IMR-90 (cell line): ENCODE results near the gene PAFAH2. TPM values are rescaled to one million over a fixed set of nuclear protein-coding genes. Genes with fewer than 3 reads are reported as not detected.

Source experiments
- ATAC-seq: fragments of 200-7000 bp; cut with Tn5 transposase; 2 replicates; pipeline ENCODE4 v1.9.1; 2020; ENCODE audit warnings: low read depth, mild to moderate bottlenecking, moderate library complexity
- BruUV-seq: library from RNA; stranded (reverse); fragments of 400-500 nt; replicated peaks from 2 replicates; lab custom pipeline; 2021; lab: Mats Ljungman, UMichigan
- CTCF ChIA-PET: fragments of 300-600 bp; formaldehyde crosslinking; extraction: SDS; loops from one replicate; lab custom pipeline; 2021; ENCODE audit warnings: antibody characterized with exemption; lab: Yijun Ruan, JAX
- POLR2A ChIA-PET: fragments of 300-600 bp; sonication (Branson Sonifier 250); formaldehyde crosslinking; loops from one replicate; lab custom pipeline; 2022; ENCODE audit warnings: antibody characterized with exemption; ENCODE audit not compliant: unreplicated experiment; lab: Charles Lee
- DNase-seq: peaks from one replicate; pipeline ENCODE4 v3.0.0; 2013
- H2AFZ ChIP-seq: replicated peaks from 2 replicates; pipeline ENCODE3; 2013; ENCODE audit warnings: low read length, mild to moderate bottlenecking; ENCODE audit not compliant: poor library complexity
- H2AK5ac ChIP-seq: 2 replicates; pipeline ENCODE4 v1.6.1; 2013; ENCODE audit warnings: low read depth, low read length, inconsistent platforms
- H2AK9ac ChIP-seq: replicated peaks from 2 replicates; pipeline ENCODE3; 2013; ENCODE audit warnings: mild to moderate bottlenecking, low read depth, low read length, moderate library complexity; ENCODE audit not compliant: poor library complexity
- H2BK120ac ChIP-seq: 2 replicates; pipeline ENCODE4 v1.6.1; 2013; ENCODE audit warnings: low read depth, low read length, inconsistent platforms
- H2BK15ac ChIP-seq: 3 replicates; pipeline ENCODE4 v1.6.1; 2013; ENCODE audit warnings: low read depth, low read length, inconsistent platforms
- H2BK20ac ChIP-seq: 2 replicates; pipeline ENCODE4 v1.6.1; 2013; ENCODE audit warnings: low read depth, mild to moderate bottlenecking, inconsistent platforms, low read length, moderate library complexity
- H2BK5ac ChIP-seq: 2 replicates; pipeline ENCODE4 v1.6.1; 2013; ENCODE audit warnings: mild to moderate bottlenecking, low read depth, low read length, inconsistent platforms; ENCODE audit not compliant: poor library complexity, severe bottlenecking
- H3K14ac ChIP-seq: replicated peaks from 2 replicates; pipeline ENCODE4 v1.6.1; 2013; ENCODE audit warnings: low read depth, low read length, inconsistent platforms
- H3K18ac ChIP-seq: 2 replicates; pipeline ENCODE4 v1.6.1; 2013; ENCODE audit warnings: low read depth, low read length, control low read depth
- H3K23ac ChIP-seq: 2 replicates; pipeline ENCODE4 v1.6.1; 2013; ENCODE audit warnings: low read depth, low read length, inconsistent platforms
- H3K27ac ChIP-seq: 2 replicates; pipeline ENCODE4 v1.5.1; 2013; ENCODE audit warnings: mild to moderate bottlenecking, control low read depth, low read length; ENCODE audit not compliant: insufficient read depth
- H3K27me3 ChIP-seq: 2 replicates; pipeline ENCODE4 v1.6.1; 2013; ENCODE audit warnings: low read length; ENCODE audit not compliant: control insufficient read depth, insufficient read depth
- H3K36me3 ChIP-seq: 2 replicates; pipeline ENCODE4 v1.6.1; 2013; ENCODE audit warnings: low read length, mixed read lengths; ENCODE audit not compliant: control insufficient read depth, insufficient read depth
- H3K4ac ChIP-seq: 2 replicates; pipeline ENCODE4 v1.6.1; 2013; ENCODE audit warnings: low read depth, low read length, inconsistent platforms
- H3K4me1 ChIP-seq: 2 replicates; pipeline ENCODE4 v1.6.1; 2013; ENCODE audit warnings: low read length, mixed read lengths; ENCODE audit not compliant: control insufficient read depth, insufficient read depth
- H3K4me2 ChIP-seq: 2 replicates; pipeline ENCODE4 v1.6.1; 2013; ENCODE audit warnings: low read depth, mild to moderate bottlenecking, control low read depth, low read length, moderate library complexity
- H3K4me3 ChIP-seq: 2 replicates; pipeline ENCODE4 v1.5.1; 2013; ENCODE audit warnings: low read depth, mild to moderate bottlenecking, control low read depth, low read length, moderate library complexity; ENCODE audit not compliant: insufficient read depth
- H3K56ac ChIP-seq: 2 replicates; pipeline ENCODE4 v1.6.1; 2013; ENCODE audit warnings: low read length, inconsistent platforms; ENCODE audit not compliant: insufficient read depth; ENCODE audit errors: extremely low read depth
- H3K79me1 ChIP-seq, 2 experiments: 2 replicates each; pipeline ENCODE4 v1.6.1; 2013; ENCODE audit warnings: low read length in 2 of 2, inconsistent platforms in 1 of 2, low read depth in 1 of 2
- H3K9ac ChIP-seq: 2 replicates; pipeline ENCODE4 v1.6.1; 2013; ENCODE audit warnings: low read depth, low read length, control low read depth
- H3K9me1 ChIP-seq: 2 replicates; pipeline ENCODE4 v1.6.1; 2013; ENCODE audit warnings: low read length, inconsistent platforms; ENCODE audit not compliant: insufficient read depth
- H3K9me3 ChIP-seq: 2 replicates; pipeline ENCODE4 v1.6.1; 2013; ENCODE audit warnings: low read length; ENCODE audit not compliant: control insufficient read depth, insufficient read depth
- H4K20me1 ChIP-seq: 2 replicates; pipeline ENCODE4 v1.6.1; 2013; ENCODE audit warnings: low read length, inconsistent platforms; ENCODE audit not compliant: insufficient read depth
- H4K5ac ChIP-seq: 2 replicates; pipeline ENCODE4 v1.6.1; 2013; ENCODE audit warnings: mild to moderate bottlenecking, low read depth, low read length, control low read depth
- H4K8ac ChIP-seq, 2 experiments: 2 replicates each; pipeline ENCODE4 v1.6.1; 2013; ENCODE audit warnings: low read depth in 2 of 2, low read length in 2 of 2, control low read depth in 1 of 2, inconsistent platforms in 1 of 2
- H4K91ac ChIP-seq: 2 replicates; pipeline ENCODE4 v1.6.1; 2013; ENCODE audit warnings: low read depth, low read length, inconsistent platforms; ENCODE audit not compliant: insufficient read depth
- BHLHE40 ChIP-seq: fragments of 150-350 bp; IDR thresholded peaks from 2 replicates; pipeline ENCODE4 v1.6.1; 2016; ENCODE audit warnings: mild to moderate bottlenecking, low read depth, low read length
- CEBPB ChIP-seq: IDR thresholded peaks from 2 replicates; pipeline ENCODE4 v1.6.1; 2012; ENCODE audit warnings: low read depth, low read length, improper control_type of control experiment
- CHD1 ChIP-seq: IDR thresholded peaks from 2 replicates; pipeline ENCODE4 v1.6.1; 2012; ENCODE audit warnings: low read depth, low read length, improper control_type of control experiment
- FOS ChIP-seq: fragments of 150-350 bp; IDR thresholded peaks from 2 replicates; pipeline ENCODE4 v1.6.1; 2016; ENCODE audit warnings: low read depth, low read length
- MAFK ChIP-seq: IDR thresholded peaks from 2 replicates; pipeline ENCODE4 v1.6.1; 2012; ENCODE audit warnings: low read depth, low read length, improper control_type of control experiment
- MAZ ChIP-seq: IDR thresholded peaks from 2 replicates; pipeline ENCODE4 v1.6.1; 2012; ENCODE audit warnings: low read depth, mild to moderate bottlenecking, low read length, improper control_type of control experiment, moderate library complexity, borderline replicate concordance
- MXI1 ChIP-seq: IDR thresholded peaks from 2 replicates; pipeline ENCODE4 v1.6.1; 2012; ENCODE audit warnings: low read depth, mild to moderate bottlenecking, low read length, moderate library complexity, borderline replicate concordance
- NFE2L2 ChIP-seq: fragments of 150-350 bp; IDR thresholded peaks from 2 replicates; pipeline ENCODE4 v1.6.1; 2016; ENCODE audit warnings: low read depth, mild to moderate bottlenecking, low read length
- POLR2A ChIP-seq: IDR thresholded peaks from 2 replicates; pipeline ENCODE4 v1.6.1; 2012; ENCODE audit warnings: mild to moderate bottlenecking, low read depth, low read length
- RAD21 ChIP-seq: IDR thresholded peaks from 2 replicates; pipeline ENCODE4 v1.6.1; 2012; ENCODE audit warnings: low read length, improper control_type of control experiment
- RCOR1 ChIP-seq: IDR thresholded peaks from 2 replicates; pipeline ENCODE4 v1.6.1; 2012; ENCODE audit warnings: mild to moderate bottlenecking, low read length, improper control_type of control experiment; ENCODE audit not compliant: insufficient replicate concordance
- RFX5 ChIP-seq: IDR thresholded peaks from 2 replicates; pipeline ENCODE4 v1.8.0; 2012; ENCODE audit warnings: low read depth, mild to moderate bottlenecking, low read length, moderate library complexity
- SMC3 ChIP-seq: fragments of 150-350 bp; IDR thresholded peaks from 2 replicates; pipeline ENCODE4 v1.6.1; 2016; ENCODE audit warnings: low read depth, mild to moderate bottlenecking, antibody characterized with exemption, low read length, moderate library complexity
- WGBS, 2 experiments: methylation state at CpG; one replicate each; pipeline versions ENCODE4 v1.1.5 to v1.1.7; 2013; ENCODE audit warnings: missing lambda C conversion rate in 2 of 2; ENCODE audit not compliant: insufficient read length in 1 of 2; ENCODE audit errors: extremely low coverage in 2 of 2; 5-methylcytosine and 5-hydroxymethylcytosine counted together
- dilution Hi-C: fragments of 300-500 bp; cut with HindIII; formaldehyde crosslinking; loops from one replicate; pipeline ENCODE4 v1.14.3; 2018; ENCODE audit warnings: low sequenced_read_pairs; ENCODE audit not compliant: unreplicated experiment
- in situ Hi-C: fragments of 300-500 bp; cut with MboI; formaldehyde crosslinking; loops from 3 replicates; pipeline ENCODE4 v1.14.3; 2019; ENCODE audit warnings: low sequenced_read_pairs, inconsistent platforms, mixed read lengths
- intact Hi-C: fragments of 100-400 bp; cut with micrococcal nuclease; formaldehyde crosslinking; loops from 2 replicates; pipeline ENCODE4 v1.10.0; 2022
- polyA plus RNA-seq, 3 experiments: library from polyadenylated mRNA; depleted of rRNA; stranded (reverse); fragments of >200 nt; gene quantifications; 2 replicates each; pipeline ENCODE4 v1.2.3, GENCODE V29; 2012; ENCODE audit warnings: low replicate concordance in 1 of 3
- total RNA-seq: library from RNA; depleted of rRNA; stranded (reverse); fragments of >200 nt; gene quantifications from 2 replicates; pipeline ENCODE4 v1.2.3, GENCODE V29; 2012
- TF ChIP-seq, protein P1 (sequence below): conservative IDR thresholded peaks from 2 replicates; pipeline ENCODE4 v1.5.1; 2012; ENCODE audit warnings: mild to moderate bottlenecking, low read depth, low read length, improper control_type of control experiment
- TF ChIP-seq, protein P2 (sequence below): fragments of 150-350 bp; IDR thresholded peaks from 2 replicates; pipeline ENCODE4 v1.6.1; 2016; ENCODE audit warnings: low read depth, mild to moderate bottlenecking, low read length, moderate library complexity, borderline replicate concordance
- TF ChIP-seq, protein P3 (sequence below): fragments of 150-350 bp; IDR thresholded peaks from 2 replicates; pipeline ENCODE4 v1.6.1; 2017; ENCODE audit warnings: mild to moderate bottlenecking, antibody characterized with exemption, low read length, low read depth

PAFAH2 gene
- total and polyA plus RNA-seq, 2 of the 4 experiments (the other 2 are of a cell fraction) = 8.3 to 12.2 TPM

DNA sequence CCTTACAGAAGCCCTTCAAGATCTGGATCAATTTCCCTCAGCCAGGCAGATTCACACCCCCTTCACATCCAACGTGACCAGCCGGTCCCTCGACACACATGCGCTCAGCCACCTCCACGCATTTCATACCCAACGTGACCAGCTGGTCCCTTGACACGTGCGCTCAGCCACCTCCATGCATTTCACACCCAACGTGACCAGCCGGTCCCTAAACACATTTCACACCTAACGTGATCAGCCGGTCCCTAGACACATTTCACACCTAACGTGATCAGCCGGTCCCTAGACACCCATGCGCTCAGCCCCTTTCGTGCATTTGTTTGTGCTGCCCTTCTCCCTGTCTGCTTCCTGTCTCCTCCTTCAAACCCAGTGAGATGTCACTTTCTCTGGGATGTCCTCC lies 8.8 kb upstream of the PAFAH2 start:
- H2AK9ac ChIP-seq = no peak overlapping the region
- no peak overlapping the region for H4K5ac ChIP-seq
- no peak overlapping the region for H2BK120ac ChIP-seq
- no peak overlapping the region for H3K9ac ChIP-seq
- no peak overlapping the region for H3K23ac ChIP-seq
- no peaks in the 10 kb centered on the region for H4K20me1 ChIP-seq
- CTCF ChIA-PET = interaction anchor here (0.9 kb wide), 1 partner anchor 111 kb away, joined by 5 read pairs; no protein-coding TSS in a partner anchor
- DNase-seq = no peak
- no peak overlapping the region for H3K4me2 ChIP-seq
- H3K27ac ChIP-seq = no peak overlapping the region
- BruUV-seq = no TSS peak
- in situ Hi-C loops (no loop called here), dilution Hi-C loops (no loop called here), intact Hi-C loops (no loop called here)
- no peak overlapping the region for H2BK20ac ChIP-seq
- no peak overlapping the region for H3K4me3 ChIP-seq
- H3K4me1 ChIP-seq = no peaks in the 10 kb centered on the region
- no peaks in the 10 kb centered on the region for H3K9me3 ChIP-seq
- H3K27me3 ChIP-seq = peaks cover 15% of the 10 kb centered on the region
- no peak overlapping the region for H2BK5ac ChIP-seq
- no peaks in the 10 kb centered on the region for H3K79me1 ChIP-seq
- no peak overlapping the region for H2AFZ ChIP-seq
- H4K8ac ChIP-seq = no peak overlapping the region
- no peak overlapping the region for H2AK5ac ChIP-seq
- no peak overlapping the region for H4K91ac ChIP-seq
- ATAC-seq = no peak
- 0 out of 2 replicates have a peak, but pooled peaks cover 5% of the 10 kb centered on the region for H3K9me1 ChIP-seq
- H3K4ac ChIP-seq = no peak overlapping the region
- no peak overlapping the region; the same call in 1 of the 2 replicates for H3K14ac ChIP-seq
- POLR2A ChIA-PET = no interaction called here
- no peak overlapping the region for H3K56ac ChIP-seq
- no peak overlapping the region for H3K18ac ChIP-seq
- 86% methylated on average over 7 of the region's 16 CpGs; no CpG with 5 or more reads in 1 of the 2 experiments for WGBS, 2 experiments
- TF ChIP-seq RCOR1 (no peak), MXI1 (no peak), CHD1 (no peak), MAFK (no peak), CEBPB (no peak), MAZ (no peak), FOS (no peak), RFX5 (no peak), SMC3 (no peak), POLR2A (no peak), BHLHE40 (no peak), NFE2L2 (no peak), RAD21 (no peak)
- TF ChIP-seq, protein P1, sequence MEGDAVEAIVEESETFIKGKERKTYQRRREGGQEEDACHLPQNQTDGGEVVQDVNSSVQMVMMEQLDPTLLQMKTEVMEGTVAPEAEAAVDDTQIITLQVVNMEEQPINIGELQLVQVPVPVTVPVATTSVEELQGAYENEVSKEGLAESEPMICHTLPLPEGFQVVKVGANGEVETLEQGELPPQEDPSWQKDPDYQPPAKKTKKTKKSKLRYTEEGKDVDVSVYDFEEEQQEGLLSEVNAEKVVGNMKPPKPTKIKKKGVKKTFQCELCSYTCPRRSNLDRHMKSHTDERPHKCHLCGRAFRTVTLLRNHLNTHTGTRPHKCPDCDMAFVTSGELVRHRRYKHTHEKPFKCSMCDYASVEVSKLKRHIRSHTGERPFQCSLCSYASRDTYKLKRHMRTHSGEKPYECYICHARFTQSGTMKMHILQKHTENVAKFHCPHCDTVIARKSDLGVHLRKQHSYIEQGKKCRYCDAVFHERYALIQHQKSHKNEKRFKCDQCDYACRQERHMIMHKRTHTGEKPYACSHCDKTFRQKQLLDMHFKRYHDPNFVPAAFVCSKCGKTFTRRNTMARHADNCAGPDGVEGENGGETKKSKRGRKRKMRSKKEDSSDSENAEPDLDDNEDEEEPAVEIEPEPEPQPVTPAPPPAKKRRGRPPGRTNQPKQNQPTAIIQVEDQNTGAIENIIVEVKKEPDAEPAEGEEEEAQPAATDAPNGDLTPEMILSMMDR = no peak
- TF ChIP-seq, protein P2, sequence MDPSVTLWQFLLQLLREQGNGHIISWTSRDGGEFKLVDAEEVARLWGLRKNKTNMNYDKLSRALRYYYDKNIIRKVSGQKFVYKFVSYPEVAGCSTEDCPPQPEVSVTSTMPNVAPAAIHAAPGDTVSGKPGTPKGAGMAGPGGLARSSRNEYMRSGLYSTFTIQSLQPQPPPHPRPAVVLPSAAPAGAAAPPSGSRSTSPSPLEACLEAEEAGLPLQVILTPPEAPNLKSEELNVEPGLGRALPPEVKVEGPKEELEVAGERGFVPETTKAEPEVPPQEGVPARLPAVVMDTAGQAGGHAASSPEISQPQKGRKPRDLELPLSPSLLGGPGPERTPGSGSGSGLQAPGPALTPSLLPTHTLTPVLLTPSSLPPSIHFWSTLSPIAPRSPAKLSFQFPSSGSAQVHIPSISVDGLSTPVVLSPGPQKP = no peak
- TF ChIP-seq, protein P3, sequence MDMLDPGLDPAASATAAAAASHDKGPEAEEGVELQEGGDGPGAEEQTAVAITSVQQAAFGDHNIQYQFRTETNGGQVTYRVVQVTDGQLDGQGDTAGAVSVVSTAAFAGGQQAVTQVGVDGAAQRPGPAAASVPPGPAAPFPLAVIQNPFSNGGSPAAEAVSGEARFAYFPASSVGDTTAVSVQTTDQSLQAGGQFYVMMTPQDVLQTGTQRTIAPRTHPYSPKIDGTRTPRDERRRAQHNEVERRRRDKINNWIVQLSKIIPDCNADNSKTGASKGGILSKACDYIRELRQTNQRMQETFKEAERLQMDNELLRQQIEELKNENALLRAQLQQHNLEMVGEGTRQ = no peak
- H2BK15ac ChIP-seq = no peak overlapping the region
- H3K36me3 ChIP-seq = no peaks in the 10 kb centered on the region
